HUDEP-2 (cell line): Measurements from ENCODE around the gene CLMN.
"Not testable (repeated sequence)": the region's sequence is repeated elsewhere in the genome, so short reads cannot be mapped to it uniquely, and the experiment has no call there.

Experiments
- DNase-seq, 76 experiments: peaks; one replicate each; lab custom pipeline; 2025; ENCODE audit not compliant: unreplicated experiment in 76 of 76; lab: John Stamatoyannopoulos, UW

Gene CLMN

GRCh38 chr14:95180966-95181741 is 138.6 kb downstream of the CLMN start:
- no peak for DNase-seq

GRCh38 chr14:95175670-95176069 is 144.0 kb downstream of the CLMN start:
- DNase-seq: not testable (repeated sequence)

- DNase-seq: no peak
These were observed 145.4 kb downstream of the CLMN start for GRCh38 chr14:95174184-95174792.

- no peak for DNase-seq
These were observed 146.2 kb downstream of the CLMN start for GRCh38 chr14:95173518-95173917.

- DNase-seq: no peak
These were observed 152.5 kb downstream of the CLMN start for GRCh38 chr14:95167177-95167576.

GRCh38 chr14:95165517-95165916 is 154.2 kb downstream of the CLMN start:
- no peak for DNase-seq

- no peak for DNase-seq
These were observed 155.2 kb downstream of the CLMN start for GRCh38 chr14:95164506-95164905.

GRCh38 chr14:95163666-95164065 is 156.0 kb downstream of the CLMN start:
- DNase-seq: peak in 29 of 76 experiments; percentile 3 to 68 (median 30)

GRCh38 chr14:95163132-95163531 is 156.6 kb downstream of the CLMN start:
- DNase-seq: no peak

- no peak for DNase-seq
These were observed 157.1 kb downstream of the CLMN start for GRCh38 chr14:95162641-95163040.

GRCh38 chr14:95157327-95158189 is 162.2 kb downstream of the CLMN start, which contains the start of gene DICER1:
DICER1 (minus strand) TSS chr14:95157529; CDS start chr14:95133458, 24,071 bp downstream.
- DNase-seq: peak in 74 of 76 experiments; percentile 40 to 96 (median 89)

- DNase-seq: no peak
These were observed 162.7 kb downstream of the CLMN start for GRCh38 chr14:95157048-95157326.

- peak in 3 of 76 experiments; percentile 4 to 17 (median 14) for DNase-seq
These were observed 163.3 kb downstream of the CLMN start for GRCh38 chr14:95156161-95157047.

- peak in 6 of 76 experiments; percentile 13 to 47 (median 29) for DNase-seq
These were observed 164.7 kb downstream of the CLMN start for GRCh38 chr14:95155045-95155444.

- DNase-seq: no peak
These were observed 165.8 kb downstream of the CLMN start for GRCh38 chr14:95153866-95154265.

GRCh38 chr14:95151561-95151960 is 168.1 kb downstream of the CLMN start:
- DNase-seq: no peak

- DNase-seq: no peak
These were observed 168.8 kb downstream of the CLMN start for GRCh38 chr14:95150910-95151309.

GRCh38 chr14:95149441-95149840 is 170.3 kb downstream of the CLMN start:
- DNase-seq: no peak

- no peak for DNase-seq
These were observed 172.1 kb downstream of the CLMN start for GRCh38 chr14:95147597-95147996.

- no peak for DNase-seq
These were observed 173.5 kb downstream of the CLMN start for GRCh38 chr14:95146079-95146771.
